HepG2 (cell line): ENCODE measurements around the gene RYR2. TPM values are rescaled to one million over a fixed set of nuclear protein-coding genes. Genes with fewer than 3 reads are reported as not detected.

Experiments used
- ATAC-seq: fragments of 200-7000 bp; cut with Tn5 transposase; 3 replicates; pipeline ENCODE4 v1.9.1; 2020; ENCODE audit warnings: mild to moderate bottlenecking, moderate library complexity
- BruUV-seq: library from RNA; stranded (reverse); fragments of 400-500 nt; replicated peaks from 2 replicates; lab custom pipeline; 2021; lab: Mats Ljungman, UMichigan
- CTCF ChIA-PET: fragments of 300-600 bp; formaldehyde crosslinking; extraction: SDS; loops from one replicate; lab custom pipeline; 2021; ENCODE audit warnings: low total read pairs, inconsistent platforms, low intra/inter-chr PET ratio; lab: Yijun Ruan, JAX
- POLR2A ChIA-PET: fragments of 350-600 bp; sonication (Branson Sonifier 250); formaldehyde crosslinking; loops from one replicate; lab custom pipeline; 2020; ENCODE audit warnings: antibody characterized with exemption, inconsistent platforms; lab: Yijun Ruan, JAX
- DNase-seq: peaks from one replicate; pipeline ENCODE4 v3.0.0-alpha.2; 2015; ENCODE audit warnings: low spot score
- FAIRE-seq: peaks from 3 replicates; lab custom pipeline; 2011; peaks lifted over from hg19 to GRCh38; lab: Jason Lieb, UNC
- H2AFZ ChIP-seq: one replicate; pipeline ENCODE4 v1.6.1; 2011; ENCODE audit warnings: low read length, inconsistent platforms
- H3K27ac ChIP-seq: fragments of 300-600 bp; 3 replicates; pipeline ENCODE4 v1.8.0; 2011; ENCODE audit warnings: mixed run types, mild to moderate bottlenecking, mixed read lengths, low read length, inconsistent platforms; ENCODE audit not compliant: insufficient read depth; ENCODE audit errors: extremely low read length
- H3K27me3 ChIP-seq, 2 experiments: fragments of 200-600 bp in 1 of 2; 2 replicates in 1 of 2; 3 replicates in 1 of 2; pipeline versions ENCODE4 v1.6.0 to v1.8.0; 2011; ENCODE audit warnings: low read length in 2 of 2, mild to moderate bottlenecking in 2 of 2, moderate library complexity in 2 of 2, inconsistent platforms in 1 of 2; ENCODE audit not compliant: insufficient read depth in 2 of 2, control insufficient read depth in 1 of 2
- H3K36me3 ChIP-seq, 2 experiments: fragments of 200-600 bp in 1 of 2; replicated peaks in 1 of 2; 2 replicates in 1 of 2; 3 replicates in 1 of 2; pipeline versions ENCODE4 v1.5.1 to v1.8.0; 2011; ENCODE audit warnings: low read length in 2 of 2, inconsistent platforms in 1 of 2; ENCODE audit not compliant: insufficient read depth in 2 of 2, control insufficient read depth in 1 of 2
- H3K4me1 ChIP-seq: 2 replicates; pipeline ENCODE4 v1.5.1; 2012; ENCODE audit warnings: low read length, inconsistent platforms; ENCODE audit not compliant: insufficient read depth
- H3K4me2 ChIP-seq: 2 replicates; pipeline ENCODE4 v1.6.0; 2011; ENCODE audit warnings: low read depth, low read length, inconsistent platforms
- H3K4me3 ChIP-seq, 3 experiments: fragments of 200-600 bp in 1 of 3; sonication (generic), shearing (Covaris generic) in 1 of 3; replicated peaks in 1 of 3; 2 replicates each; pipeline ENCODE4 v1.5.1; 2011 to 2016; ENCODE audit warnings: low read length in 3 of 3, inconsistent platforms in 2 of 3, low read depth in 2 of 3, mild to moderate bottlenecking in 2 of 3, control low read depth in 1 of 3, mixed read lengths in 1 of 3; ENCODE audit not compliant: insufficient read depth in 1 of 3
- H3K79me2 ChIP-seq: one replicate; pipeline ENCODE4 v1.6.1; 2011; ENCODE audit warnings: low read length, inconsistent platforms; ENCODE audit not compliant: insufficient read depth
- H3K9ac ChIP-seq: 2 replicates; pipeline ENCODE4 v1.6.0; 2011; ENCODE audit warnings: mild to moderate bottlenecking, low read depth, low read length, inconsistent platforms; ENCODE audit not compliant: insufficient read depth
- H3K9me3 ChIP-seq: 2 replicates; pipeline ENCODE4 v1.5.1; 2012; ENCODE audit warnings: mild to moderate bottlenecking, low read length
- H4K20me1 ChIP-seq: 2 replicates; pipeline ENCODE4 v1.6.0; 2011; ENCODE audit warnings: inconsistent platforms, mild to moderate bottlenecking, low read length, moderate library complexity; ENCODE audit not compliant: insufficient read depth
- CENPX ChIP-seq: sonication (generic); formaldehyde crosslinking; IDR thresholded peaks from 2 replicates; pipeline ENCODE4 v1.9.0; 2021; ENCODE audit warnings: mild to moderate bottlenecking, missing genetic modification reagents, moderate library complexity
- JARID2 ChIP-seq: sonication (generic); formaldehyde crosslinking; IDR thresholded peaks from 2 replicates; pipeline ENCODE4 v1.8.1; 2023; ENCODE audit warnings: missing genetic modification reagents, inconsistent platforms; ENCODE audit not compliant: insufficient replicate concordance
- KMT2A ChIP-seq: sonication (generic); formaldehyde crosslinking; IDR thresholded peaks from 2 replicates; pipeline ENCODE4 v1.4.0; 2020; ENCODE audit warnings: missing genetic modification reagents
- MTA1 ChIP-seq: sonication (generic); formaldehyde crosslinking; IDR thresholded peaks from 2 replicates; pipeline ENCODE4 v1.4.0; 2020; ENCODE audit warnings: missing genetic modification reagents, mild to moderate bottlenecking, borderline replicate concordance
- PTBP1 ChIP-seq: fragments of 200-400 bp; formaldehyde crosslinking; IDR thresholded peaks from 2 replicates; pipeline ENCODE4 v1.6.1; 2018; ENCODE audit warnings: low read length, low read depth; ENCODE audit not compliant: poor library complexity, severe bottlenecking
- U2AF2 ChIP-seq: fragments of 200-400 bp; formaldehyde crosslinking; IDR thresholded peaks from 2 replicates; pipeline ENCODE4 v1.6.1; 2017; ENCODE audit warnings: low read depth, mild to moderate bottlenecking, low read length
- XRCC5 ChIP-seq: fragments of 200-400 bp; formaldehyde crosslinking; optimal IDR thresholded peaks from 2 replicates; pipeline ENCODE3; 2017; ENCODE audit warnings: mild to moderate bottlenecking, low read length
- ZNF12 ChIP-seq: sonication (generic); formaldehyde crosslinking; IDR thresholded peaks from 2 replicates; pipeline ENCODE4 v1.5.0; 2020; ENCODE audit warnings: missing genetic modification reagents
- ZNF160 ChIP-seq: sonication (generic); formaldehyde crosslinking; IDR thresholded peaks from 2 replicates; pipeline ENCODE4 v1.8.0; 2022; ENCODE audit warnings: mild to moderate bottlenecking, inconsistent platforms, missing genetic modification reagents
- ZNF251 ChIP-seq: sonication (generic); formaldehyde crosslinking; IDR thresholded peaks from 2 replicates; pipeline ENCODE4 v1.9.0; 2021; ENCODE audit warnings: mild to moderate bottlenecking, missing genetic modification reagents
- ZNF746 ChIP-seq: sonication (generic); formaldehyde crosslinking; IDR thresholded peaks from 2 replicates; pipeline ENCODE4 v1.8.0; 2022; ENCODE audit warnings: mild to moderate bottlenecking, missing genetic modification reagents
- WGBS: methylation state at CpG from one replicate; pipeline ENCODE4 v1.1.6; 2017; ENCODE audit warnings: low lambda C conversion rate; 5-methylcytosine and 5-hydroxymethylcytosine counted together
- in situ Hi-C: cut with HindIII; loops from 2 replicates; pipeline ENCODE4 v1.10.0; 2017; ENCODE audit warnings: low pct_unique_long_range_greater_than_20kb; ENCODE audit not compliant: extremely low pct_ligation_motif_present
- intact Hi-C: fragments of 100-400 bp; cut with micrococcal nuclease; formaldehyde crosslinking; loops from one replicate; pipeline ENCODE4 v1.10.0; 2022; ENCODE audit not compliant: unreplicated experiment
- polyA plus RNA-seq, 8 experiments: library from polyadenylated mRNA; depleted of rRNA in 3 of 8; stranded (reverse) in 7 of 8; unstranded in 1 of 8; fragments of >200 nt; fragmentation: Illumina TruSeq in 4 of 8; extraction: Trizol in 4 of 8; gene quantifications; 2 replicates each; pipeline versions ENCODE4 v1.2.1 to v1.2.3, GENCODE V29; 2011 to 2016; ENCODE audit warnings: low read depth in 4 of 8, missing spikeins in 1 of 8, mixed read lengths in 1 of 8; ENCODE audit not compliant: insufficient read depth in 1 of 8
- total RNA-seq, 5 experiments: library from RNA; depleted of rRNA; stranded (reverse); fragments of >200 nt; fragmentation: Illumina TruSeq; extraction: Trizol; gene quantifications; 2 replicates each; pipeline ENCODE4 v1.2.3, GENCODE V29; 2016; ENCODE audit warnings: low read depth in 1 of 5
- TF ChIP-seq, protein P1 (sequence below): sonication (generic); formaldehyde crosslinking; IDR thresholded peaks from 2 replicates; pipeline ENCODE4 v1.4.0; 2020; ENCODE audit warnings: missing genetic modification reagents; ENCODE audit errors: not compliant biosample characterization
- TF ChIP-seq, protein P2 (sequence below): sonication (generic); formaldehyde crosslinking; IDR thresholded peaks from 2 replicates; pipeline ENCODE4 v1.8.0; 2022; ENCODE audit warnings: mild to moderate bottlenecking, missing genetic modification reagents
- TF ChIP-seq, protein P3 (sequence below): sonication (generic); formaldehyde crosslinking; IDR thresholded peaks from 2 replicates; pipeline ENCODE4 v1.8.1; 2023; ENCODE audit warnings: mild to moderate bottlenecking, missing genetic modification reagents, borderline replicate concordance

The RYR2 gene
- total and polyA plus RNA-seq, 2 of the 13 experiments (the other 11 are each of a cell fraction or from before 2014, with no cell fraction given) = not detected

DNA sequence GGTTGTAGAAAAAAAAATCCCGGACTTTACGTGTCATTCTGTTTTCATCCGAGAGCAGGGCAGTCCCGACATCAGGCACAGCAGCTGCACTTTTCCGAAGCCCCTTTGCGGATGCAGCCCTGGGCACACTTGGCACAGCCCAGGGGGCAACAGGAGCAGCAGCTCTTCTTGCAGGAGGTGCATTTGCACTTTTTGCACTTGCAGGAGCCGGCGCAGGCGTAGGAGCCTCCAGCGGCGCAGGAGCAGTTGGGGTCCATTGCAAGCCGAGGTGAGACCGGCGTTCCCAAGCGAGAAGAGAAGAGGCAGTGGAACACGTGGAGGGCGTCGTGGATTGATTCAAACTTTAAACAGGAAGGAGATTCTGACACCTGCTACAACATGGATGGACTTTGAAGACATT lies 37.9 kb upstream of the RYR2 start, which contains the start of gene MT1HL1:
Gene MT1HL1 (minus strand): TSS at position 326 of the 400 bp plus-strand sequence. CDS start 69 bp downstream, at position 257.
- ChIA-PET POLR2A (no interaction called here), CTCF (no interaction called here)
- H3K27me3 ChIP-seq = peaks cover 0 to 11% of the 10 kb centered on the region in 2 experiments; a peak in 2 of 5 replicates
- no peak for ATAC-seq
- no peaks in the 10 kb centered on the region for H3K9me3 ChIP-seq
- FAIRE-seq = no peak
- no peaks in the 10 kb centered on the region for H3K4me1 ChIP-seq
- intact Hi-C loops (no loop called here), in situ Hi-C loops (no loop called here)
- no peak within 1 kb of the TSS for H3K9ac ChIP-seq
- no peaks in the 10 kb centered on the region for H3K36me3 ChIP-seq
- no peak within 1 kb of the TSS for H2AFZ ChIP-seq
- no peaks in the 10 kb centered on the region for H4K20me1 ChIP-seq
- no peaks in the 10 kb centered on the region for H3K79me2 ChIP-seq
- BruUV-seq = no TSS peak
- WGBS = 61% methylated on average over 18 of the region's 18 CpGs
- H3K27ac ChIP-seq = no peak within 1 kb of the TSS
- H3K4me2 ChIP-seq = no peak within 1 kb of the TSS
- no peak for TF ChIP-seq CENPX (CRISPR knock-in tag)
- TF ChIP-seq, protein P1, sequence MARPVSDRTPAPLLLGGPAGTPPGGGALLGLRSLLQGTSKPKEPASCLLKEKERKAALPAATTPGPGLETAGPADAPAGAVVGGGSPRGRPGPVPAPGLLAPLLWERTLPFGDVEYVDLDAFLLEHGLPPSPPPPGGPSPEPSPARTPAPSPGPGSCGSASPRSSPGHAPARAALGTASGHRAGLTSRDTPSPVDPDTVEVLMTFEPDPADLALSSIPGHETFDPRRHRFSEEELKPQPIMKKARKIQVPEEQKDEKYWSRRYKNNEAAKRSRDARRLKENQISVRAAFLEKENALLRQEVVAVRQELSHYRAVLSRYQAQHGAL (CRISPR knock-in tag) = no peak
- no peak for TF ChIP-seq ZNF746 (CRISPR knock-in tag)
- no peak for TF ChIP-seq XRCC5
- TF ChIP-seq U2AF2 = no peak
- no peak for TF ChIP-seq ZNF251
- no peak for TF ChIP-seq ZNF160 (CRISPR knock-in tag)
- no peak for TF ChIP-seq PTBP1
- TF ChIP-seq MTA1 (CRISPR knock-in tag) = no peak
- TF ChIP-seq ZNF12 (CRISPR knock-in tag) = no peak
- no peak for TF ChIP-seq JARID2 (CRISPR knock-in tag)
- TF ChIP-seq KMT2A (CRISPR knock-in tag) = no peak
- TF ChIP-seq, protein P2, sequence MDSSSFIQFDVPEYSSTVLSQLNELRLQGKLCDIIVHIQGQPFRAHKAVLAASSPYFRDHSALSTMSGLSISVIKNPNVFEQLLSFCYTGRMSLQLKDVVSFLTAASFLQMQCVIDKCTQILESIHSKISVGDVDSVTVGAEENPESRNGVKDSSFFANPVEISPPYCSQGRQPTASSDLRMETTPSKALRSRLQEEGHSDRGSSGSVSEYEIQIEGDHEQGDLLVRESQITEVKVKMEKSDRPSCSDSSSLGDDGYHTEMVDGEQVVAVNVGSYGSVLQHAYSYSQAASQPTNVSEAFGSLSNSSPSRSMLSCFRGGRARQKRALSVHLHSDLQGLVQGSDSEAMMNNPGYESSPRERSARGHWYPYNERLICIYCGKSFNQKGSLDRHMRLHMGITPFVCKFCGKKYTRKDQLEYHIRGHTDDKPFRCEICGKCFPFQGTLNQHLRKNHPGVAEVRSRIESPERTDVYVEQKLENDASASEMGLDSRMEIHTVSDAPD = no peak
- TF ChIP-seq, protein P3, sequence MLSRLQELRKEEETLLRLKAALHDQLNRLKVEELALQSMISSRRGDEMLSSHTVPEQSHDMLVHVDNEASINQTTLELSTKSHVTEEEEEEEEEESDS (CRISPR knock-in tag) = no peak
- no peak for DNase-seq
- no peak within 1 kb of the TSS for H3K4me3 ChIP-seq
